HepG2 (cell line): ENCODE measurements around the gene ATP8B4. TPM values are rescaled to one million over a fixed set of nuclear protein-coding genes. Genes with fewer than 3 reads are reported as not detected.
A peak's percentile ranks its signal among the peaks of the same experiment; 100 is the strongest.

Experiments used
- AKNA ChIP-seq: sonication (generic); formaldehyde crosslinking; IDR thresholded peaks from 2 replicates; pipeline ENCODE4 v1.4.0; 2020; ENCODE audit warnings: missing genetic modification reagents, borderline replicate concordance
- BCLAF1 ChIP-seq: fragments of 450-650 bp; IDR thresholded peaks from 2 replicates; pipeline ENCODE4 v1.6.1; 2017; ENCODE audit warnings: mild to moderate bottlenecking
- CTCF ChIP-seq: sonication (generic); formaldehyde crosslinking; IDR thresholded peaks from 2 replicates; pipeline ENCODE4 v1.5.0; 2020; ENCODE audit warnings: mild to moderate bottlenecking, missing genetic modification reagents, moderate library complexity
- FOSL2 ChIP-seq: sonication (generic); formaldehyde crosslinking; IDR thresholded peaks from 2 replicates; pipeline ENCODE4 v1.4.0; 2020; ENCODE audit warnings: missing genetic modification reagents
- JUN ChIP-seq: sonication (generic); formaldehyde crosslinking; IDR thresholded peaks from 2 replicates; pipeline ENCODE4 v1.4.0; 2020; ENCODE audit warnings: mild to moderate bottlenecking, missing genetic modification reagents
- RAD21 ChIP-seq: fragments of 450-650 bp; formaldehyde crosslinking; IDR thresholded peaks from 2 replicates; pipeline ENCODE4 v1.5.0; 2020; ENCODE audit warnings: mild to moderate bottlenecking
- SAFB2 ChIP-seq: sonication (generic); formaldehyde crosslinking; IDR thresholded peaks from 2 replicates; pipeline ENCODE4 v1.5.1; 2020; ENCODE audit warnings: missing genetic modification reagents, low read depth, mild to moderate bottlenecking, borderline replicate concordance
- TEAD3 ChIP-seq: optimal IDR thresholded peaks from 2 replicates; pipeline ENCODE3; 2016; ENCODE audit warnings: borderline replicate concordance
- polyA plus RNA-seq, 8 experiments: library from polyadenylated mRNA; depleted of rRNA in 3 of 8; stranded (reverse) in 7 of 8; unstranded in 1 of 8; fragments of >200 nt; fragmentation: Illumina TruSeq in 4 of 8; extraction: Trizol in 4 of 8; gene quantifications; 2 replicates each; pipeline versions ENCODE4 v1.2.1 to v1.2.3, GENCODE V29; 2011 to 2016; ENCODE audit warnings: low read depth in 4 of 8, missing spikeins in 1 of 8, mixed read lengths in 1 of 8; ENCODE audit not compliant: insufficient read depth in 1 of 8
- total RNA-seq, 5 experiments: library from RNA; depleted of rRNA; stranded (reverse); fragments of >200 nt; fragmentation: Illumina TruSeq; extraction: Trizol; gene quantifications; 2 replicates each; pipeline ENCODE4 v1.2.3, GENCODE V29; 2016; ENCODE audit warnings: low read depth in 1 of 5

ATP8B4 gene
- total and polyA plus RNA-seq, 2 of the 13 experiments (the other 11 are each of a cell fraction or from before 2014, with no cell fraction given) = 0.24 to 0.69 TPM

GRCh38 chr15:50145451-50145872 is 26.4 kb upstream of the ATP8B4 start (continued):
- peak; percentile 75 for TF ChIP-seq CTCF (CRISPR knock-in tag)
- TF ChIP-seq RAD21 = peak; percentile 38; the same call in 1 of the 2 replicates
- TF ChIP-seq AKNA = no peak
- no peak for TF ChIP-seq JUN (CRISPR knock-in tag)
- no peak for TF ChIP-seq BCLAF1
- peak; percentile 68 for TF ChIP-seq TEAD3 (CRISPR knock-in tag)
- no peak for TF ChIP-seq SAFB2 (CRISPR knock-in tag)
- peak; percentile 88 for TF ChIP-seq FOSL2 (CRISPR knock-in tag)
- TF ChIP-seq, all 625 proteins: peak for 11
